Left renal cortex interstitium (tissue), 4 donors: Measurements from ENCODE around the gene CAD. TPM values are rescaled to one million over a fixed set of nuclear protein-coding genes. Genes with fewer than 3 reads are reported as not detected.
"Not testable (repeated sequence)": the region's sequence is repeated elsewhere in the genome, so short reads cannot be mapped to it uniquely, and the experiment has no call there.

ENCODE experiments used
- DNase-seq, 4 donors: peaks; one replicate each; pipeline ENCODE4 v3.0.0-alpha.2; 2013; ENCODE audit warnings: low read depth in 4 of 4, low spot score in 2 of 4, missing footprints in 1 of 4
- polyA plus RNA-seq, 4 donors: library from polyadenylated mRNA; unstranded; fragments of 120-200 nt; gene quantifications; one replicate each; pipeline ENCODE4 v1.2.1, GENCODE V29; 2013; ENCODE audit not compliant: insufficient read length in 4 of 4

The CAD gene
- polyA plus RNA-seq, 4 donors = 34.7 to 63.8 (median 46.3) TPM

GRCh38 chr2:27251766-27252165, 34.6 kb downstream of the CAD start:
- no peak for DNase-seq

- DNase-seq = no peak
Observed at GRCh38 chr2:27255187-27255586, 38.0 kb downstream of the CAD start.

DNA sequence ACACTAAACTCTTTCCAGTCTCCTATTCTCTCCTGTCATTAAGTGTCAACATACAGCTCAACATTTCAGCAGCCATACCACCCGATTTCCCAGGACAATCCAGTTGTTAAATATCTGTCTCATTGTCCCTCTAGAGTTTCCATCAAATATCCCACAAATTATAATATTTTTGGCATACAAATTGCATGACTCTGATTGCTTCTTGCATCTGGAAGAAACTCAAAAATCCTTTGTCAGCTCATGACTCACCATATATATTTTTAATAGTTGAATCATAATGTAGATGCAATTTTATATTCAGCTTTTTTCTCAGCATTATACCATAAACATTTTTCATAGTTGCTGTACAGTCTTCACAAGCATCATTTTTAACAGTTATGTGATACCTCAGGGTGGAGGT, 38.5 kb downstream of the CAD start:
- no peak for DNase-seq

- no peak for DNase-seq
Observed at GRCh38 chr2:27256855-27257454, 39.8 kb downstream of the CAD start.

- DNase-seq = no peak
Observed at GRCh38 chr2:27258051-27258450, 40.9 kb downstream of the CAD start.

- DNase-seq = no peak
Observed at GRCh38 chr2:27261241-27261925, 44.2 kb downstream of the CAD start.

GRCh38 chr2:27261926-27262298, 44.7 kb downstream of the CAD start:
- DNase-seq = no peak

DNA sequence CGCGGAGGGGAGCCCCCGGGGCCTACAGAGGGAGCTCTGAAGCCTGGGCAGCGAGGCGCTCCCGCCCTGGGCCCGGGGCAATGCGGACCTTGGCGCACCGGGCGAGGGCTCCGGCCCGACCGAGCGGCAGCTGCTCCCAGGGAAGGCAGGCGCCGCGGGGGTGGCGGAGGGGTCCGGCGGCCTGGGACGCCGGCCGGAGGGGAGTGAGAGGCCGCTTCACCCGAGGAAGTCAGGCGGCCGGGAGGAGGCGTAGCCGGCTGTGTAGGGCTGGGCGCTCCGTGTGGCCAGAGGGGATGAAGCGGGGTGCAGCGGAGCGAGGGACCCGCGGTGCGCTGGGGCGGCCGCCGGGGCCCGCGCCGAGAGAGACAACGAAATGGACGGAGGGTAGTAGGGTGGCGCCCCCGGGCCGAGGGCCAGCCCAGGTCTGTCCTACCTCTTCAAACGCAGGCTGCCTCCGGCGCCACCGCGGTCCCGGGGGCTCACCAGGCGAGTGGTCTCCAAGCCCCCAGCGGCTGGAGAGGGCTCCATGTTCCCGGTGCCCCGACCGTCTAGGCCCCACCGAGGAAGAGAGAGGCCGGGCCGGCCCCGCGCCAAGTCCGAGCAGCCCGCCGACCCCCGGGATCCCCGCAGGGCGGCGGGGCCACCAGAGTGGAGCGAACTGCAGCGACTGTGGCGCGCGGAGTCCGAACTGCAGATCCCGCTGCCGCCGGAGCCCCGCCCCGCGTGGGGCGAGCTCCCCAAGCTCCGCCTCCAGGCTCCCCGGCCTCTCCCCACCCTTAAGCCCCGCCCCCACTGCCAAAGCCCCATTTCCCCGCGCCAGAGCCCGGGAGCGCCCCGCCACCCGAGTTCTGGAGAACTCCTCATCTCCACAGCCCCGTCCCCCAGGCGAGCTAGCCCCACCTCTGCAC, 45.5 kb downstream of the CAD start, which contains the start of gene SLC30A3:
Gene SLC30A3 (minus strand): TSS at position 669 of the 908 bp plus-strand sequence. CDS start 141 bp downstream, at position 528.
- no peak for DNase-seq

- no peak for DNase-seq
Observed at GRCh38 chr2:27263287-27264252, 46.4 kb downstream of the CAD start.

- DNase-seq = no peak
Observed at GRCh38 chr2:27264253-27264752, 47.1 kb downstream of the CAD start.

DNA sequence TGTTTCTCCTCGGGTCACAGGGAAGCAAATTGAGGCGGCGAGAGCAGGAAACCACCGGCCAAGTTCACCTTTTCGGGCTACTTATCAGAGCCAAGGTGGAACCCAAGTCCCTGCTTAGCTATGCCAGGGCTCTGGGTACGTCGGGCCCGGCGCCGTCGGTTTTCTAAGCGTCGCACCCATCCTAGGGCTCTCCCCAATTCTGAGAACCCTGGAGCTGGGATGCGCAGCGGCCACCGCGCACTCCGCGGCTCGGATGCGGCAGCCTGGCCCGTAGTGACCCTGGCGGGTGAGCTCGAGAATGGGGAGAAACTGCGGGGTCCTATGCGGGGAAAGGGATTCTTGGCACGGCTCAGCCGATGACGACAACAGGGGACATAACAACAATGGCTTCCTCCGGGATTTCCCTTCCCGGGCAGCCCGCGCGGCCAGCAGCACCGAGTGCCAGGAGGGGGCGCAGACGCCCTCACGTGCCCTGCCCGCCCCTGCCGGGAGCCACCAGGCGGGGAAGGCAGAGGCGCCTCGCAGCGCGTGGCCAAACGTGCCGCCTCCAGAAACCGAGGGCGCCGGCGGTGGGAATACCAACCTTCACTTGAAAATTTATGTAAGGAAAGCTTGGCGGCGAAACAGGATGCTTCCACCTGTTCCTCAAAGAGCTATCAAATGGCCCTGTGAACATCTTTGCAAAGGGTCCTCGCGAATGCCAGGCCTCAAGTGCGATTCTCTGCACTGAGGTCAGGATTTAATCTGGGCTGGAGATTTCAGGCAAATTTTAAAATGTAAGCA, 47.8 kb downstream of the CAD start:
- DNase-seq = peak in 1 of 4 donors; percentile 61

GRCh38 chr2:27265536-27265870, 48.3 kb downstream of the CAD start:
- no peak for DNase-seq

- DNase-seq = not testable (repeated sequence)
Observed at GRCh38 chr2:27268296-27268695, 51.1 kb downstream of the CAD start.

DNA sequence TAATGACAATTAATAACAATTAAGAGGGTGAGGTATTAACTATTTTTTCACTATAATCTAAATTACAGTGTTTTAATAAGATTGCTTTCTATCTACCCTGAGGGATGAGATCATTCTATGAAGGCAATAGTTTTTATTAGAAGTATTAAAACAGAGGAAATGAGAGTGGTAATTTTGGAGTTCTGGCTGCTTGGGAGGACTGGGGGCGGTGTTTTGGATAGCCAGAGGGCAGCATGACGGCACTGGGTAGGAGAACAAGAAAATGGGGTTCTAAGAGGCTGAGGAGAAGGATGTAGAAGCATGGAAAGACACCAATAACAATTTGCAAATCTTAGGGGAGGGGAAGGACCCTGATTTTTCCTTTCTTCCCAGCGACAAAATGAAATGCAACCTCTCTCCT, 53.0 kb downstream of the CAD start:
- no peak for DNase-seq

- no peak for DNase-seq
Observed at GRCh38 chr2:27270670-27271069, 53.5 kb downstream of the CAD start.

DNA sequence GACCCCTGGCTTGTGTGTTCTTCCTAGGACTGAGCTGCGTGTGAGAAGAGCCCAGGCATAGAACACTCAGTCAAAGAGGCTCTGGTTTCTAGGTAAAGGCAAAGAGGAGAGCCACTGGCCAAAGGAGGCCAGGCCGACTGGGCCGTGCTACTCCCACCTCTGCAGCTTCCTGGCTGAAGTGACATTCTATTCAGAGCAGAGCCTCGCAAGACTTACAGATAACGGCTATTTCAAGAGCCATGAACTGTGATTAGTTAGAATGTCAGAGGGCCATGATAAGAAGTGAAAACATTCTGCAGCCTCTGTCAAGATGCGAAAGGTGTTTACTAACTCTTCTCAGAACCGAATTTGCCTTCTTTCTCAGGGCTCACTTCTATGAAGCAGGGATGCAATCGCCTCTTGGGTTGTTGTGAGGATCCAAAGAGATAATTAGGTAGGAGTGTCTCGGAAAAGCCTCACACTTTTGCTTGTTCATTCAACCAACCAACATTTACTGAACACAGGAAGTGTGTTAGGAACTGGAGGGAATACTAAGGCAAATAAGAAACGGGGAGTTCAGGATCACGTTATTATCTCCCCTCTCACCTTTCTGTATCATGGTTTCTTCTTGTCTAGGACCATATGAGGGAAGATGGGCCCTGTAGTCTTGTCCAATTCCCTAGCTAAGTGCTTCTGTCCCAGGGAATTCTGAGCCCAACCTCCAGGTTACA, 54.6 kb downstream of the CAD start:
- no peak for DNase-seq

- DNase-seq = not testable (repeated sequence)
Observed at GRCh38 chr2:27272537-27273522, 55.7 kb downstream of the CAD start.
